ENCODE measurements around the gene SCYL2. TPM values are rescaled to one million over a fixed set of nuclear protein-coding genes. Genes with fewer than 3 reads are reported as not detected.
"Not testable (repeated sequence)": the region's sequence is repeated elsewhere in the genome, so short reads cannot be mapped to it uniquely, and the experiment has no call there.

The SCYL2 gene
- total RNA-seq, 1 donor from 2014 or later = 73.3 TPM

DNA sequence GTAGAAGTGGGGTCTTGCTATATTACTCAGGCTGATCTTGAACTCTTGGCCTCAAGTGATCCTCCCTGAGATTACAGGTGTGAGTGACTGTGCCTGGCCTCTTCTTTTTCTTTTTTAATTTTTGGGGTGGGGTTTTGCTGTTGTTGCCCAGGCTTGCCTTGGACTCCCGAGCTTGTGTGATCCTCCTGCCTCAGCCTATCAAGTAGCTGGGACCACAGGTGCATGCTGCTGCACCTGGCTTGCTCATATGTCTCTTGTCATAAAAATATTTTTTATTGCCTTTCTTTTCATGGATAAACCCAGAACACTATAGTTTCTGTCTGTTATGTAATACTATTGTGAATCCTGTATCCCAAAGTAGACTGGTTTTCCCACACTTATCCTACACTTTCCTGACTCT is 26.0 kb downstream of the SCYL2 start:
- Mint-ChIP-seq H3K9me3 (ENCODE audit: low read depth) (peaks cover 4% of the 10 kb centered on the region), H3K4me1 (ENCODE audit: low read depth) (peaks cover 1% of the 10 kb centered on the region), H3K27ac (no peak overlapping the region), H3K36me3 (ENCODE audit: insufficient read depth) (peaks cover 32% of the 10 kb centered on the region), H3K27me3 (no peaks in the 10 kb centered on the region), H3K4me3 (ENCODE audit: low read depth) (no peak overlapping the region)
- TF ChIP-seq, protein P1, sequence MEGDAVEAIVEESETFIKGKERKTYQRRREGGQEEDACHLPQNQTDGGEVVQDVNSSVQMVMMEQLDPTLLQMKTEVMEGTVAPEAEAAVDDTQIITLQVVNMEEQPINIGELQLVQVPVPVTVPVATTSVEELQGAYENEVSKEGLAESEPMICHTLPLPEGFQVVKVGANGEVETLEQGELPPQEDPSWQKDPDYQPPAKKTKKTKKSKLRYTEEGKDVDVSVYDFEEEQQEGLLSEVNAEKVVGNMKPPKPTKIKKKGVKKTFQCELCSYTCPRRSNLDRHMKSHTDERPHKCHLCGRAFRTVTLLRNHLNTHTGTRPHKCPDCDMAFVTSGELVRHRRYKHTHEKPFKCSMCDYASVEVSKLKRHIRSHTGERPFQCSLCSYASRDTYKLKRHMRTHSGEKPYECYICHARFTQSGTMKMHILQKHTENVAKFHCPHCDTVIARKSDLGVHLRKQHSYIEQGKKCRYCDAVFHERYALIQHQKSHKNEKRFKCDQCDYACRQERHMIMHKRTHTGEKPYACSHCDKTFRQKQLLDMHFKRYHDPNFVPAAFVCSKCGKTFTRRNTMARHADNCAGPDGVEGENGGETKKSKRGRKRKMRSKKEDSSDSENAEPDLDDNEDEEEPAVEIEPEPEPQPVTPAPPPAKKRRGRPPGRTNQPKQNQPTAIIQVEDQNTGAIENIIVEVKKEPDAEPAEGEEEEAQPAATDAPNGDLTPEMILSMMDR (IDR thresholded peaks at IDR 0.05; ENCODE audit: unreplicated experiment) = no peak
- DNase-seq (ENCODE audit: low spot score, unreplicated experiment) = no peak

DNA sequence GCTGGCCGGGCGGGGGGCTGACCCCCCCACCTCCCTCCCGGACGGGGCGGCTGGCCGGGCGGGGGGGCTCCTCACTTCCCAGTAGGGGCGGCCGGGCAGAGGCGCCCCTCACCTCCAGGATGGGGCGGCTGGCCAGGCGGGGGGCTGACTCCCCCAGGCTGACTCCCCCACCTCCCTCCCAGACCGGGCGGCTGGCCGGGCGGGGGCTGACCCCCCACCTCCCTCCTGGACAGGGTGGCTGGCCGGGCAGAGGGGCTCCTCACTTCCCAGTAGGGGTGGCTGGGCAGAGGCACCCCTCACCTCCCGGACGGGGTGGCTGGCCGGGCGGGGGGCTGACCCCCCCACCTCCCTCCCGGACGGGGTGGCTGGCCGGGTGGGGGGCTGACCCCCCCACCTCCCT is 27.4 kb downstream of the SCYL2 start:
- H3K4me1 Mint-ChIP-seq (ENCODE audit: low read depth); H3K27ac Mint-ChIP-seq; H3K9me3 Mint-ChIP-seq (ENCODE audit: low read depth); H3K27me3 Mint-ChIP-seq; H3K4me3 Mint-ChIP-seq (ENCODE audit: low read depth); DNase-seq (ENCODE audit: low spot score, unreplicated experiment): not testable (repeated sequence)
- H3K36me3 Mint-ChIP-seq (ENCODE audit: insufficient read depth) = peaks cover 40% of the 10 kb centered on the region

DNA sequence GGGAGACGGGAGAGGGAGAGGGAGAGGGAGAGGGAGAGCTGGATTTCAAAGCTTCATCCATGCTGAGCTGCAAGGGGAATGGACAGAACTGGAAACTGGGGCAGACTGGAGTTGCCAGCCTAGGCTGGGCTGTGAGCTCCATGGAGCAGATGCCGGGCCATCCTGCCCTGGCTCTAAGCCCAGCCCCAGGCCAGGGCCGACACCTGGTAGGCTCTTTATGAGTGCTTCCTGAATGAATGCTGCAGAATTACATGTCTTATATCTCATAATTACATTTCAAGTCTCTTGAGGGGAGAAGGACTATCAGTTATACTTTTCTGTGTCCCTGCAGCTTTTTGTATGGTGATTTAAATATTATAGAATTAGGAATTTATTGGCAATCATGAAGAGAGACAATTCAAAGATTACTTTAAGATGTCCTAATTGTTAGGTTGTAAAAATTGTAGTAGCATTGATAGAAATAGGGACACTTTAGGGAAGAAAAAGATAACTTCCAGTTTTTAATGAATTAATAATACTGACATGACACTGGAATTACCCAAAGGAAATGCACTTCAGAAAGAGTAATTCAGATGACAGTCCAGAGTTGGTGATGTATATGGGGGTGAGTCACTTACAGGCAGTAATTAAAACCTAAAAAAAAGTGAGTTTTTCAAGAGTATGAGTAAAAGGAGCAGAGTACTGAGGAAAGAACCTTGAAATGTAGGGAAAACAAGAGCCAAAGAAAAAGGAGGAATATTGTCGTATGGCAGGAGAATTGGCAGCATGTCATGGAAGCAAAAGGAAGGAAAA is 29.0 kb downstream of the SCYL2 start:
- no peak for DNase-seq (ENCODE audit: low spot score, unreplicated experiment)
- Mint-ChIP-seq H3K36me3 (ENCODE audit: insufficient read depth) (peaks cover 48% of the 10 kb centered on the region), H3K27ac (peak overlapping the region; percentile 64), H3K4me3 (ENCODE audit: low read depth) (no peak overlapping the region), H3K4me1 (ENCODE audit: low read depth) (no peaks in the 10 kb centered on the region), H3K9me3 (ENCODE audit: low read depth) (peaks cover 14% of the 10 kb centered on the region), H3K27me3 (no peaks in the 10 kb centered on the region)
- TF ChIP-seq, protein P1 (IDR thresholded peaks at IDR 0.05; ENCODE audit: unreplicated experiment) = no peak

DNA sequence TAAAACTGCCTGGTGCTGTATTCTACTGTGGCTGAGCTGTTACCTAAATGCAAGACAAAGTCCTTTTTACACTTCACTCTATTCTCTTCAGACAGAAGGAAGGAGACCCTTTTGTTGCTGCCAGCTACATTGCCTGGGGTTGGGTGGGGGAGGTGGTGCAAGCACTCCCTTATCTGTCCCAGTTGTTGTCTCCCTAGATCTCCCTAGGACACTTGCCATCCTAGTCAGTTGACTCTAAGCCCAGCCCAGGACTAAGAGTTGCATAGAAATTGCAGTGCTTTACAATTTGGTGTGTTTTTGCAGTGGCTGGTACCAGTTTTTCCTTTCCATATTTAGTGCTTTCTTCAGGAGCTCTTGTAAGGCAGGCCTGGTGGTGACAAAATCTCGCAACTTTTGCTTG is 35.1 kb downstream of the SCYL2 start:
- no peak for DNase-seq (ENCODE audit: low spot score, unreplicated experiment)
- Mint-ChIP-seq H3K4me1 (ENCODE audit: low read depth) (no peaks in the 10 kb centered on the region), H3K27ac (no peak overlapping the region), H3K4me3 (ENCODE audit: low read depth) (no peak overlapping the region), H3K36me3 (ENCODE audit: insufficient read depth) (peaks cover 86% of the 10 kb centered on the region), H3K9me3 (ENCODE audit: low read depth) (peaks cover 54% of the 10 kb centered on the region), H3K27me3 (no peaks in the 10 kb centered on the region)
- TF ChIP-seq, protein P1 (IDR thresholded peaks at IDR 0.05; ENCODE audit: unreplicated experiment) = no peak

DNA sequence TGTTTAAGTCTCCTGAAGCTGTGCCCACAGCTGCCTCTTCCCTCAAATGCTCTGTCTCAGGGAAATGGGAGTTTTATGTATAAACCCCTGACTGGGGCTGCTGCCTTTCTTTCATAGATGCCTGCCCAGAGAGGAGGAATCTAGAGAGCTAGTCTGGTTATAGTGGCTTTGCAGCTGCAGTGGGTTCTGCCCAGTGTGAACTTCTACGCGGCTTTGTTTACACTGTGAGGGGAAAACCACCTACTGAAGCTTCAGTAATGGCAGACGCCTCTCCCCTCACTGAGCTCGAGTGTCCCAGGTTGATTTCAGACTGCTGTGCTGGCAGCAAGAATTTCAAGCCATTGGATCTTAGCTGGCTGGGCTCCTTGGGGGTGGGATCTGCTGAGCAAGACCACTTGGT is 36.9 kb downstream of the SCYL2 start:
- DNase-seq (ENCODE audit: low spot score, unreplicated experiment) = no peak
- H3K27ac Mint-ChIP-seq = no peak overlapping the region
- peaks cover 92% of the 10 kb centered on the region for H3K36me3 Mint-ChIP-seq (ENCODE audit: insufficient read depth)
- peaks cover 54% of the 10 kb centered on the region for H3K9me3 Mint-ChIP-seq (ENCODE audit: low read depth)
- H3K27me3 Mint-ChIP-seq = no peaks in the 10 kb centered on the region
- TF ChIP-seq, protein P1 (IDR thresholded peaks at IDR 0.05; ENCODE audit: unreplicated experiment) = no peak
- no peak overlapping the region for H3K4me3 Mint-ChIP-seq (ENCODE audit: low read depth)
- H3K4me1 Mint-ChIP-seq (ENCODE audit: low read depth) = no peaks in the 10 kb centered on the region

DNA sequence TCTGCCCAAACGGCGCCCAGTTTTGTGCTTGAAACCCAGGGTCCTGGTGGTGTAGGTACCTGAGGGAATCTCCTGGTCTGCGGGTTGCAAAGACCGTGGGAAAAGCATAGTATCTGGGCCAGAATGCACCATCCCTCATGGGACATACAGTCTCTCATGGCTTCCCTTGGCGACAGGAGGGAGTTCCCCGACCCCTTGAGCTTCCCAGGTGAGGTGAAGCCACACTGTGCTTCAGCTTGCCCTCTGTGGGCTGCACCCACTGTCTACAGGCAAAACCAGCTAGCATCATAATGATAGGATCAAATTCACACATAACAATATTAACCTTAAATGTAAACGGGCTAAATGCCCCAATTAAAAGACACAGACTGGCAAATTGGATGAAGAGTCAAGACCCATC is 37.4 kb downstream of the SCYL2 start:
- H3K27me3 Mint-ChIP-seq; H3K4me1 Mint-ChIP-seq (ENCODE audit: low read depth); H3K4me3 Mint-ChIP-seq (ENCODE audit: low read depth); DNase-seq (ENCODE audit: low spot score, unreplicated experiment); H3K27ac Mint-ChIP-seq: not testable (repeated sequence)
- Mint-ChIP-seq H3K36me3 (ENCODE audit: insufficient read depth) (peaks cover 89% of the 10 kb centered on the region), H3K9me3 (ENCODE audit: low read depth) (peaks cover 54% of the 10 kb centered on the region)

DNA sequence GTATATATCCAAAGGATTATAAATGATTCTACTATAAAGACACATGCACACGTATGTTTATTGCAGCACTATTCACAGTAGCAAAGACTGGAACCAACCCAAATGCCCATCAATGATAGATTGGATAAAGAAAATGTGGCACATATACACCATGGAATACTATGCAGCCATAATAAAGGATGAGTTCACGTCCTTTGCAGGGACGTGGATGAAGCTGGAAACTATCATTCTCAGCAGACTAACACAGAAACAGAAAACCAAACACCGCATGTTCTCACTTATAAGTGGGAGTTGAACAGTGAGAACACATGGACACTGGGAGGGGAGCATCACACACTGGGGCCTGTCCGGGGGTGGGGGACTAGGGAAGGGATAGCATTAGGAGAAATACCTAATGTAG is 41.2 kb downstream of the SCYL2 start:
- H3K4me3 Mint-ChIP-seq (ENCODE audit: low read depth); H3K27ac Mint-ChIP-seq; H3K27me3 Mint-ChIP-seq; DNase-seq (ENCODE audit: low spot score, unreplicated experiment); H3K4me1 Mint-ChIP-seq (ENCODE audit: low read depth): not testable (repeated sequence)
- H3K9me3 Mint-ChIP-seq (ENCODE audit: low read depth) = peaks cover 31% of the 10 kb centered on the region
- peaks cover 61% of the 10 kb centered on the region for H3K36me3 Mint-ChIP-seq (ENCODE audit: insufficient read depth)
